ENCODE data around the gene ENAM. TPM values are rescaled to one million over a fixed set of nuclear protein-coding genes. Genes with fewer than 3 reads are reported as not detected.

ENAM gene
- total RNA-seq, result not detected in 2 replicates

GRCh38 chr4:70628444-70628843 is at the start of gene ENAM:
TSS of gene ENAM (plus strand) at chr4:70628744. CDS start at chr4:70629501, 757 bp downstream.

GRCh38 chr4:70591955-70592582 is 36.5 kb upstream of the ENAM start, which contains the start of gene AMBN:
TSS of gene AMBN (plus strand) at chr4:70592256. CDS start at chr4:70592359, 103 bp downstream.

GRCh38 chr4:70666369-70666768 is 37.8 kb downstream of the ENAM start, which contains the start of gene JCHAIN:
TSS of gene JCHAIN (minus strand) at chr4:70666508. CDS start at chr4:70666490, 18 bp downstream.

GRCh38 chr4:70687821-70688794 is 59.6 kb downstream of the ENAM start, which contains the start of gene UTP3:
TSS of gene UTP3 (plus strand) at chr4:70688532. CDS start at chr4:70688678, 146 bp downstream.

Other genes with a start within 250 kb of the ENAM start
- gene SMR3B, start 245.6 kb upstream of the ENAM start, total RNA-seq, result not detected in 2 replicates
- gene OPRPN, start 230.8 kb upstream of the ENAM start, total RNA-seq, result not detected in 2 replicates
- gene MUC7, start 156.5 kb upstream of the ENAM start, total RNA-seq, result not detected in 2 replicates
- 0.15 and 0.23 TPM in 2 replicates for gene AMTN, start 110.2 kb upstream of the ENAM start, total RNA-seq
- gene AMBN, start 36.5 kb upstream of the ENAM start, total RNA-seq, result not detected in 2 replicates
- not detected in 2 replicates for gene JCHAIN, start 37.8 kb downstream of the ENAM start, total RNA-seq
- gene UTP3, start 59.8 kb downstream of the ENAM start, total RNA-seq, result 12.6 and 26.6 TPM in 2 replicates
- gene RUFY3, start 93.2 kb downstream of the ENAM start, total RNA-seq, result 15.6 and 20.9 TPM in 2 replicates
- gene GRSF1, start 211.1 kb downstream of the ENAM start, total RNA-seq, result 83.4 and 96.0 TPM in 2 replicates

All from hair follicular keratinocyte (primary cell).